ENCODE measurements around the gene DNAJB1. TPM values are rescaled to one million over a fixed set of nuclear protein-coding genes. Genes with fewer than 3 reads are reported as not detected.

Gene DNAJB1
- total and polyA plus RNA-seq, 2 experiments from 2014 or later = 41.8 to 82.8 TPM

DNA sequence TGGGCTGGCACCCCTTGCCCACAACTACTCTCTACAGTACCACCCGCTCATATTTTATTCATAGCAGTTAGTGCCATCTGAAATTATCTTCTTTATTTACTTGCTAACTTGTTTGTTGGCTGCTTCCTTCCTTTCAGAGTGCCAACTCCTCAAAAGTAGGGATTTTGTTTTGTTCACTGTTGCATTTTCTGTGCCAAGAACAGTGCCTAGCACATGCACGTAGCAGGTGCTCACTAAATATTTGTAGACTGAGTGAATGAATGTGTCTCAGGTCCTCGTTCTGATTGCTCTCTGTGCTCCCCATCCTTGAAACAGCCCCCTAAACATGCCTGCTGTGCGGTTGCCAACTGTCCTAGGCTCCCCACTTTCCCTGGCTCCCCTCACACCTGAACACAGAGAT is 23.8 kb downstream of the DNAJB1 start:
- TF ChIP-seq, protein P1, sequence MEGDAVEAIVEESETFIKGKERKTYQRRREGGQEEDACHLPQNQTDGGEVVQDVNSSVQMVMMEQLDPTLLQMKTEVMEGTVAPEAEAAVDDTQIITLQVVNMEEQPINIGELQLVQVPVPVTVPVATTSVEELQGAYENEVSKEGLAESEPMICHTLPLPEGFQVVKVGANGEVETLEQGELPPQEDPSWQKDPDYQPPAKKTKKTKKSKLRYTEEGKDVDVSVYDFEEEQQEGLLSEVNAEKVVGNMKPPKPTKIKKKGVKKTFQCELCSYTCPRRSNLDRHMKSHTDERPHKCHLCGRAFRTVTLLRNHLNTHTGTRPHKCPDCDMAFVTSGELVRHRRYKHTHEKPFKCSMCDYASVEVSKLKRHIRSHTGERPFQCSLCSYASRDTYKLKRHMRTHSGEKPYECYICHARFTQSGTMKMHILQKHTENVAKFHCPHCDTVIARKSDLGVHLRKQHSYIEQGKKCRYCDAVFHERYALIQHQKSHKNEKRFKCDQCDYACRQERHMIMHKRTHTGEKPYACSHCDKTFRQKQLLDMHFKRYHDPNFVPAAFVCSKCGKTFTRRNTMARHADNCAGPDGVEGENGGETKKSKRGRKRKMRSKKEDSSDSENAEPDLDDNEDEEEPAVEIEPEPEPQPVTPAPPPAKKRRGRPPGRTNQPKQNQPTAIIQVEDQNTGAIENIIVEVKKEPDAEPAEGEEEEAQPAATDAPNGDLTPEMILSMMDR (IDR thresholded peaks at IDR 0.05; ENCODE audit: low read depth, low read length) = no peak
- no peak for DNase-seq (ENCODE audit: low read depth in 1 of 2, low spot score in 1 of 2)
- Histone ChIP-seq H3K36me3 (no peaks in the 10 kb centered on the region), H3K9me3 (ENCODE audit: low read depth) (no peaks in the 10 kb centered on the region), H3K27ac (no peak overlapping the region), H3K4me1 (ENCODE audit: low read depth) (no peaks in the 10 kb centered on the region), H3K27me3 (no peaks in the 10 kb centered on the region), H3K4me3 (no peak overlapping the region)

DNA sequence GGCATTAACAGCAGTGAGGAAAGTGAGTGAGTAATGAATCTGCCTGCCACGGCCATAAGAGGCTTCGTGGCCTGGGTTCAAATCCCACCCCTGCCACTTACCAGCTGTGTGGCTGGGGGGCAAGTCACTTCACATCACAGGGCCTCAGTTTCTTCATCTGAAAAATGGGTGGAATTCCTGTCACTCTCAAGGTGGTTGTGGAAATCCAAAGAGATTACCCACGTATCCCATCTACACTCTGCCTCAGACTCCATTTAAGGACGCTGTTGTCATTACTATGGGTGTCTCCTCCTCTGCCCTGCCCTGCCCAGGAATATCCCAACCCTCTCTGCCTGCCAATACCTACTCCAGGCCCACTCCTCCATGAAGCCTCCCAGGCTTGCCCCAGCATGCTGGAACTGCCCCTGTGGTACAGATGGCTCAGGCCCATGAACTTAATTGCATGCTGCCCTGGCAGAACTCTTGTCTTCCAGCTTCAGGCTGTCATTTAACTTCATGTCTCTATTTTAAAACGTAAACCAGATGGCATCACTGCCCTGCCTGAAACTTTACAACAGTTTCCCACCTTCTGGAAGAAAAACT is 25.4 kb downstream of the DNAJB1 start:
- no peaks in the 10 kb centered on the region for H3K27me3 ChIP-seq
- H3K36me3 ChIP-seq = peaks cover 2% of the 10 kb centered on the region
- TF ChIP-seq, protein P1 (IDR thresholded peaks at IDR 0.05; ENCODE audit: low read depth, low read length) = no peak
- H3K4me1 ChIP-seq (ENCODE audit: low read depth) = no peaks in the 10 kb centered on the region
- no peak overlapping the region for H3K4me3 ChIP-seq
- no peaks in the 10 kb centered on the region for H3K9me3 ChIP-seq (ENCODE audit: low read depth)
- H3K27ac ChIP-seq = no peak overlapping the region
- no peak for DNase-seq (ENCODE audit: low read depth in 1 of 2, low spot score in 1 of 2)

DNA sequence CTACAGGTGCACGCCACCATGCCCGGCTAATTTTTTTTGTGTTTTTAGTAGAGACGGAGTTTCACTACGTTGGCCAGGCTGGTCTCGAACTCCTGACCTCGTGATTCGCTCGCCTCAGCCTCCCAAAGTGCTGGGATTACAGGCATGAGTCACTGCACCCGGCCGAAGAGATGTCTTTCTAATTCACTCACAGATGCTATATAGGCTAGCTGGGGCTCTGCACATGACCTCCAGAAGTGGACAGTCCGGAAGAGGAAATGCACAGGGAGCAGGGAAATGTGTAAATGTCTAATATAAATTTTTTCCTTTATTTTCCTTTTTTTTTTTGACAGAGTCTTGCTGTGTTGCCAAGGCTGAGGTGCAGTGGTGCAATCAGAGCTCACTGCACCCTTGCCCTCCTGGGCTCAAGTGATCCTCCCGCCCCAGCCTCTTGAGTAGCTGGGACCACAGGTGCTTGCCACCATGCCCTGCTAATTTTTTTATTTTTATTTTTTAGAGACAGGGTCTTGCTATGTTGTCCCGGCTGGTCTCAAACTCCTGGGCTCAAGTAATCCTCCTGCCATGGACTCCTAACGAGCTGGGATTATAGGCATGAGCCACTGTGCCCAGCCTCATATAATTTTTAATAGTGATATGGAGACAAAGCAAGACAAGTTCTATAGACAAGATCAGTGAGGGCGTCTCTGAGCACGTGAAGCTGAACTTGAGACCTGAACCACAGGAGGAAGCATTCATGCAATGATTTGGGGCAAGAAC is 30.6 kb downstream of the DNAJB1 start:
- TF ChIP-seq, protein P1 (IDR thresholded peaks at IDR 0.05; ENCODE audit: low read depth, low read length) = no peak
- H3K9me3 ChIP-seq (ENCODE audit: low read depth) = no peaks in the 10 kb centered on the region
- DNase-seq (ENCODE audit: low read depth in 1 of 2, low spot score in 1 of 2) = no peak

DNA sequence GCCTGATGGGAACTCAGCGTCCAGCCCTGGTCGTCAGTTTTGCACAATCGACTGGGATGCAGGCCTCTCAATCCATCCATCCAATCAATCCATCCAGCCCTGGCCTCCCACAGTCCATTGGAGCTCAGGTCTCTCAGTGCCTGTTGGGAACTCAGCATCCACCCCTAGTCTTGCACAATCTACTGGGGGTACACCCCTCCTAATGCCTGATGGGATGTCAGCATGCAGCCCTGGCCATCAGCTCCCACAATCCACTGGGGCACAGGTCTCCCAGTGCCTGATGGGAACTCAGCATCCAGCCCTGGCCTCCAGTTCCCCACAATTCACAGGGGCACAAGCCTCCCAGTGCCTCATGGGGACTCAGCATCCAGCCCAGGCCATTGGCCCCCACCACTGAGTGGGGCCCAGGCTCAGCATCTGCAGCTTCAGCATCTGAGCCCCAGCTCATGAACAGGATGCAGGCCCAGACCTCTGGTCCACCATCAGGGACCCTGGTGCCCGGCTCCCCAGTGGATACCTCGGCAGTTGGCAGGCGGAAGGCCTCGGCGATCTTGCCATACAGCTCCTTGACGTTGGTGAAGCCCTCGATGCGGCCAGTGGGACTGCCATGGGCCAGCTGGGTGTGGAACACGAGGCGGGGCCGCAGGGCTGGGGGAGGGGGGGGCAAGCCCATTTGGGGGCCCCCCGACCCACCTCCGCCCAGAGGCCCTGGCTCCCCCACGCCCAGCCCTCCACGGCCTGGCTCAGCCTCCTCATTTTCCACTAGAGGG is 35.8 kb downstream of the DNAJB1 start:
- no peaks in the 10 kb centered on the region for H3K4me1 ChIP-seq (ENCODE audit: low read depth)
- TF ChIP-seq, protein P1 (IDR thresholded peaks at IDR 0.05; ENCODE audit: low read depth, low read length) = no peak
- no peak for DNase-seq (ENCODE audit: low read depth in 1 of 2, low spot score in 1 of 2)
- no peak overlapping the region for H3K27ac ChIP-seq
- no peak overlapping the region for H3K4me3 ChIP-seq
- no peaks in the 10 kb centered on the region for H3K36me3 ChIP-seq
- H3K9me3 ChIP-seq (ENCODE audit: low read depth) = no peaks in the 10 kb centered on the region
- H3K27me3 ChIP-seq = no peaks in the 10 kb centered on the region

More for the DNA sequence above, 30.6 kb downstream of the DNAJB1 start:
- Histone ChIP-seq H3K4me3 (no peak overlapping the region), H3K27ac (no peak overlapping the region), H3K36me3 (peaks cover 2% of the 10 kb centered on the region), H3K27me3 (no peaks in the 10 kb centered on the region), H3K4me1 (ENCODE audit: low read depth) (no peaks in the 10 kb centered on the region)

DNA sequence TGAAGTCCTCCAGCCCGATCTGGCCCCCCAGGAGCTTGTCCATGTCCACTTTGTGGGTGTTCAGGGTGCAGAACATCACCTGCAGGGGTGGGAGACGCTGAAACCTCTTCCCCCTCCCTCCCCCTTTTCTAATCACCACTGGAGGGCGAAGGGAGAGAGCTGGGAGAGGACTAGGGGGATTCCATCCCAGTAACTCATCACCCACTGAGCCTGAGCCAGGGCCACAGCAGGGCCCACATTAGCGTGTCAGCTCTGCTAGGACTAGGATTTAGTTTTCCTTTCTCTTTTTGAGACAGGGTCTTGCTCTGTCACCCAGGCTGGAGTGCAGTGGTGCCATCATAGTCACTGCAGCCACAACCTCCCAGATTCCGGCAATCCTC is 37.5 kb downstream of the DNAJB1 start:
- Histone ChIP-seq H3K27me3 (no peaks in the 10 kb centered on the region), H3K4me3 (no peak overlapping the region), H3K4me1 (ENCODE audit: low read depth) (no peaks in the 10 kb centered on the region), H3K36me3 (no peaks in the 10 kb centered on the region), H3K9me3 (ENCODE audit: low read depth) (no peaks in the 10 kb centered on the region), H3K27ac (no peak overlapping the region)
- TF ChIP-seq, protein P1 (IDR thresholded peaks at IDR 0.05; ENCODE audit: low read depth, low read length) = no peak
- no peak for DNase-seq (ENCODE audit: low read depth in 1 of 2, low spot score in 1 of 2)
